Colonic mucosa (tissue), 4 donors: ENCODE data around the gene SPATA7. TPM values are rescaled to one million over a fixed set of nuclear protein-coding genes. Genes with fewer than 3 reads are reported as not detected.
A peak's percentile ranks its signal among the peaks of the same experiment; 100 is the strongest.

Experiments
- DNase-seq: peaks from one replicate; pipeline ENCODE4 v3.0.0-alpha.2; 2020
- H3K27ac ChIP-seq: fragments of 200-600 bp; one replicate; pipeline ENCODE4 v1.8.0; 2021
- H3K27me3 ChIP-seq: fragments of 200-600 bp; one replicate; pipeline ENCODE4 v1.8.0; 2021
- H3K36me3 ChIP-seq: fragments of 200-600 bp; one replicate; pipeline ENCODE4 v1.8.0; 2021
- H3K4me1 ChIP-seq: fragments of 200-600 bp; one replicate; pipeline ENCODE4 v1.8.0; 2021; ENCODE audit warnings: mild to moderate bottlenecking
- H3K4me3 ChIP-seq: fragments of 200-600 bp; one replicate; pipeline ENCODE4 v1.8.0; 2021
- H3K9ac ChIP-seq, 2 donors: one replicate each; pipeline ENCODE4 v1.7.0; 2013; ENCODE audit warnings: control low read depth in 2 of 2, low read depth in 2 of 2, low read length in 2 of 2
- H3K9me3 ChIP-seq: fragments of 200-600 bp; one replicate; pipeline ENCODE4 v1.8.0; 2021
- intact Hi-C: fragments of 100-400 bp; cut with DNase I; formaldehyde crosslinking; loops from one replicate; pipeline ENCODE4 v1.14.1; 2022
- total RNA-seq, 2 donors: library from RNA; stranded (reverse); fragmentation: NEBNext Ultra II Directional in 1 of 2; extraction: Animal tissue kit (Norgen Biotek cat#: 25700) in 1 of 2; gene quantifications; one replicate each; pipeline ENCODE4 v1.2.1, GENCODE V29; 2021
- TF ChIP-seq, protein P1 (sequence below): fragments of 200-600 bp; IDR thresholded peaks from one replicate; pipeline ENCODE4 v1.8.0; 2022; ENCODE audit warnings: antibody characterized with exemption, mild to moderate bottlenecking
- donor health status: healthy.
- donor health status: DM: no; HTN: no; CAD: no.
- donor health status: DM: no; HTN: no; CAD: no.

The SPATA7 gene
- total RNA-seq, 2 donors from 2014 or later, result 3.9 to 5.3 TPM

DNA sequence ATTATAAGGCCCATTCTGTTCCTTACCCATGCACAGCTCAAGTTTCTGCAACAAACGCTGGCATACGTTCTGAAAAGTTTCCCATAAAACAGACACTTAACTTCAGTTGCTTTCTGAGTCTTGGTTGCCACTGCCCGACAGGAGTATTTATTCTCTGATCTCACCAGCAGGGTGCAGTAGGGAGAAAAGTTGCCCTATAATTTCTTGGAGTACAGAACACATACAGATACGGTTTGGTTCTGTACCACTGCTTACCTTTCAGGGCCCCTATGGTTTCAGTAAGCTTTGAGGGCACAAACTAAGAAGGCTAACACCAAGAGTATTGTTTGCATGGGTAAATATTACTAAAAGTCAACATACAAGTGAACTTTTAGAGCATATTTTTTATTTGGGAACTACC, 77.9 kb downstream of the SPATA7 start:
- peak; percentile 44 for DNase-seq

GRCh38 chr14:88468406-88468805, 82.9 kb downstream of the SPATA7 start:
- no peaks in the 10 kb centered on the region for H3K27me3 ChIP-seq
- TF ChIP-seq, protein P1, sequence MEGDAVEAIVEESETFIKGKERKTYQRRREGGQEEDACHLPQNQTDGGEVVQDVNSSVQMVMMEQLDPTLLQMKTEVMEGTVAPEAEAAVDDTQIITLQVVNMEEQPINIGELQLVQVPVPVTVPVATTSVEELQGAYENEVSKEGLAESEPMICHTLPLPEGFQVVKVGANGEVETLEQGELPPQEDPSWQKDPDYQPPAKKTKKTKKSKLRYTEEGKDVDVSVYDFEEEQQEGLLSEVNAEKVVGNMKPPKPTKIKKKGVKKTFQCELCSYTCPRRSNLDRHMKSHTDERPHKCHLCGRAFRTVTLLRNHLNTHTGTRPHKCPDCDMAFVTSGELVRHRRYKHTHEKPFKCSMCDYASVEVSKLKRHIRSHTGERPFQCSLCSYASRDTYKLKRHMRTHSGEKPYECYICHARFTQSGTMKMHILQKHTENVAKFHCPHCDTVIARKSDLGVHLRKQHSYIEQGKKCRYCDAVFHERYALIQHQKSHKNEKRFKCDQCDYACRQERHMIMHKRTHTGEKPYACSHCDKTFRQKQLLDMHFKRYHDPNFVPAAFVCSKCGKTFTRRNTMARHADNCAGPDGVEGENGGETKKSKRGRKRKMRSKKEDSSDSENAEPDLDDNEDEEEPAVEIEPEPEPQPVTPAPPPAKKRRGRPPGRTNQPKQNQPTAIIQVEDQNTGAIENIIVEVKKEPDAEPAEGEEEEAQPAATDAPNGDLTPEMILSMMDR, result no peak
- no peaks in the 10 kb centered on the region for H3K4me1 ChIP-seq
- no peak overlapping the region for H3K9ac ChIP-seq
- no peaks in the 10 kb centered on the region for H3K9me3 ChIP-seq
- no peak overlapping the region for H3K4me3 ChIP-seq
- intact Hi-C loops, result no loop called here
- no peaks in the 10 kb centered on the region for H3K36me3 ChIP-seq
- H3K27ac ChIP-seq, result no peak overlapping the region
- no peak for DNase-seq

More for the DNA sequence above, 77.9 kb downstream of the SPATA7 start:
- Histone ChIP-seq H3K36me3 (no peaks in the 10 kb centered on the region), H3K9me3 (no peaks in the 10 kb centered on the region), H3K4me1 (no peaks in the 10 kb centered on the region), H3K27me3 (no peaks in the 10 kb centered on the region), H3K4me3 (no peak overlapping the region), H3K9ac (no peak overlapping the region), H3K27ac (no peak overlapping the region)
- TF ChIP-seq, protein P1, result no peak
- intact Hi-C loops, result no loop called here

DNA sequence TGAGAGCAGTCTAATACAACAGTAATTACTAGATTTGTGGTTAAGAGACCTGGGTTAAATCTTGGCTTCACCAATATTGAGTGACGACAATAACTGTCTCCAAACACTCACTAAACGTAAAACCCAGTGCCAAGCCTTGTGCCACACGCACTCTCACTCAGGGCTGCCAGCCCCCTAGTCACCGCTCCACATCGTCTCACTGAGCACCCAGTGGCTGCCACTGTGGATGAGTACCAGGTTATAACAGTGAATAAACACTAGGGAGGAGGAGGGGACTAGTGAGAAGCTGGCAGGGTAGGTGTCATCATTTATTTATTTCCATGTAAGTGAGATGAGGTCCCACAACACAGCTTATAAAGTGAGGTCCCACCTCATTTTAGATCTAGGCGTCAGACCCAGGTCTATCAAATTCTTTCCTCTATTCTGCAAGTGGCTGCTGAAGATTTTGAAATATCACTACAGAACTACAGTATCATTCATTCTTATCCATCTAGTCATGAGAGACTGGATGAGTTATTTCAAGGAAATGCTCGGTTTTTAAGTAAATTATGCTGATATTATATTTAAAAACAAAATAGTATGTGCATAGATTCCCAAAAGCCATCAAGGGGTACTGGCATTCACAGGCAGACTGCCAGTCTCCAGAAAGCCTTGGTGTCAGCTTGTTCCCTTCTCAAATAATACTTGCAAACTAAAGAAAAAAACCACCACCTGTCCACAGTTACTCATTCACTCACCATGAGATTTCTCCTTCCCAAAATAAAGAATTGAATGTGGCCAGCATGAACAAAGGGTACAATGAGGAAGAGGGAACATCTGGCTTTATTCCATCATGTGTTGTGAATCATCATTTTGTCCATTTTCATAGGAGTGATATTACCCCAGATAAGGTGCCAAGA, 85.3 kb downstream of the SPATA7 start:
- Histone ChIP-seq H3K4me3 (no peak overlapping the region), H3K9ac (no peak overlapping the region), H3K27ac (no peak overlapping the region), H3K27me3 (no peaks in the 10 kb centered on the region), H3K4me1 (no peaks in the 10 kb centered on the region), H3K9me3 (no peaks in the 10 kb centered on the region), H3K36me3 (no peaks in the 10 kb centered on the region)
- intact Hi-C loops, result no loop called here
- no peak for DNase-seq
- TF ChIP-seq, protein P1, result no peak

GRCh38 chr14:88473791-88474190, 88.3 kb downstream of the SPATA7 start:
- Histone ChIP-seq H3K4me3 (no peak overlapping the region), H3K36me3 (peaks cover 2% of the 10 kb centered on the region), H3K9ac (no peak overlapping the region), H3K4me1 (no peaks in the 10 kb centered on the region), H3K9me3 (no peaks in the 10 kb centered on the region), H3K27ac (no peak overlapping the region), H3K27me3 (no peaks in the 10 kb centered on the region)
- no peak for DNase-seq
- intact Hi-C loops, result no loop called here
- TF ChIP-seq, protein P1, result no peak

DNA sequence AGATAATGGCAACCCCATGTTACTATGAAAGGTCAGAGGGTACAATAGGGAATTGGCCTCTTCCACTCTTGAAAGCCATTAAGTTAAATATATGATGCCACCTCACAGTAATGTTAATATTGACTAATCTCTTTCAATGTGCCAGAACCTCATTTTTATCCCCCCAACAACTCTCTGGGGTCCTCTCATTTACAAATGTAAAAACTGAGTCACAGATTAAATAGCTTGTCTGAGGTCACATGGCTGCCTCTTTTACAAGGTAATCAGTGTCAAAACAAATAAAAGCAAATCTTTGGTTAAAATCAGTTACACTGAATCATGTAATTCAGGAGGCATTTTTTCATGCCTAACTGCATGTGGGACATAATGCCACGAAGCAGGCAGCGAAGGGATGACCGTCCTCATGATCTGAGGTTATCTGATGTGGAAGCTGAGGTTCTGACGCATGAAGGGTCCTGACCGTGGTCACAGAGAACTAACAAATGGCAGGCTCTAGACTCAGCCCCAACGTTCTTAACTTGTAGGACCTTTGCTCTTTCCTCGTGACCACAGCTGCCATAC, 90.8 kb downstream of the SPATA7 start:
- Histone ChIP-seq H3K36me3 (peaks cover 4% of the 10 kb centered on the region), H3K9ac (no peak overlapping the region), H3K27ac (no peak overlapping the region), H3K4me3 (no peak overlapping the region), H3K27me3 (no peaks in the 10 kb centered on the region), H3K9me3 (no peaks in the 10 kb centered on the region), H3K4me1 (no peaks in the 10 kb centered on the region)
- intact Hi-C loops, result no loop called here
- DNase-seq, result no peak
- TF ChIP-seq, protein P1, result no peak
